ENCODE results near the gene MYL7. TPM values are rescaled to one million over a fixed set of nuclear protein-coding genes. Genes with fewer than 3 reads are reported as not detected.

The MYL7 gene
- total RNA-seq, 6 experiments from 2014 or later = 0.30 to 0.64 (median 0.49) TPM; not detected in 2

DNA sequence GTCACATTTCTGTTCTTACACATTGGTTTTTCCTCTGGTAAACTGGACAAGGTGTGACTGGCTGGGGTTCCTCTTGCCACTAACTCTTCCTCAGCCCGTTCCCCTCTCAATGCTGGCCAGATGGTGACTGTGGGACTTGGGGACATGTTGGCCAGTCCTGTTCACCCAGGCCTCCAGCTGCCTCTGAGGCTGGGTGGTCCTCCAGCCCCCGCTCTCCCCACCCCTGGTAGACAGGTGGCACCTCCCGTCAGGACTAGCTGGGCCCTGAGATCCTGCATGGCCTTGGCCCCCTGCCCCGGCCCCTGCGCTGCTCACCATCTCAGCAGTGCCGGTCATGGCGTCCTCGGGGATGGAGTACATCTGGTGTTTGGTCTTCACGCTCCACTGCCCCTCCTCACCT is 10.8 kb upstream of the MYL7 start:
- H3K27me3 Mint-ChIP-seq (ENCODE audit: insufficient read depth) = no peaks in the 10 kb centered on the region; the same call in none of the 2 replicates
- DNase-seq = no peak
- H3K36me3 Mint-ChIP-seq (ENCODE audit: low read depth) = no peaks in the 10 kb centered on the region
- H3K4me3 Mint-ChIP-seq = no peak overlapping the region
- H3K27ac Mint-ChIP-seq = no peak overlapping the region
- TF ChIP-seq CTCF (IDR thresholded peaks at IDR 0.05) = no peak
- H3K4me1 Mint-ChIP-seq (ENCODE audit: low read depth) = peaks cover 17% of the 10 kb centered on the region
- H3K9me3 Mint-ChIP-seq = no peaks in the 10 kb centered on the region

GRCh38 chr7:44150966-44151941 is 10.1 kb upstream of the MYL7 start:
- H3K4me3 Mint-ChIP-seq = no peak overlapping the region
- H3K36me3 Mint-ChIP-seq (ENCODE audit: low read depth) = no peaks in the 10 kb centered on the region
- no peak overlapping the region for H3K27ac Mint-ChIP-seq
- DNase-seq = no peak
- TF ChIP-seq CTCF (IDR thresholded peaks at IDR 0.05) = no peak
- no peaks in the 10 kb centered on the region for H3K9me3 Mint-ChIP-seq
- H3K4me1 Mint-ChIP-seq (ENCODE audit: low read depth) = peaks cover 17% of the 10 kb centered on the region
- H3K27me3 Mint-ChIP-seq (ENCODE audit: insufficient read depth) = no peaks in the 10 kb centered on the region; the same call in none of the 2 replicates

GRCh38 chr7:44150466-44150832 is 9.3 kb upstream of the MYL7 start:
- Mint-ChIP-seq H3K4me3 (no peak overlapping the region), H3K27ac (no peak overlapping the region), H3K27me3 (ENCODE audit: insufficient read depth) (no peaks in the 10 kb centered on the region; the same call in none of the 2 replicates), H3K4me1 (ENCODE audit: low read depth) (peaks cover 17% of the 10 kb centered on the region), H3K36me3 (ENCODE audit: low read depth) (no peaks in the 10 kb centered on the region), H3K9me3 (no peaks in the 10 kb centered on the region)
- DNase-seq = no peak
- TF ChIP-seq CTCF (IDR thresholded peaks at IDR 0.05) = no peak

DNA sequence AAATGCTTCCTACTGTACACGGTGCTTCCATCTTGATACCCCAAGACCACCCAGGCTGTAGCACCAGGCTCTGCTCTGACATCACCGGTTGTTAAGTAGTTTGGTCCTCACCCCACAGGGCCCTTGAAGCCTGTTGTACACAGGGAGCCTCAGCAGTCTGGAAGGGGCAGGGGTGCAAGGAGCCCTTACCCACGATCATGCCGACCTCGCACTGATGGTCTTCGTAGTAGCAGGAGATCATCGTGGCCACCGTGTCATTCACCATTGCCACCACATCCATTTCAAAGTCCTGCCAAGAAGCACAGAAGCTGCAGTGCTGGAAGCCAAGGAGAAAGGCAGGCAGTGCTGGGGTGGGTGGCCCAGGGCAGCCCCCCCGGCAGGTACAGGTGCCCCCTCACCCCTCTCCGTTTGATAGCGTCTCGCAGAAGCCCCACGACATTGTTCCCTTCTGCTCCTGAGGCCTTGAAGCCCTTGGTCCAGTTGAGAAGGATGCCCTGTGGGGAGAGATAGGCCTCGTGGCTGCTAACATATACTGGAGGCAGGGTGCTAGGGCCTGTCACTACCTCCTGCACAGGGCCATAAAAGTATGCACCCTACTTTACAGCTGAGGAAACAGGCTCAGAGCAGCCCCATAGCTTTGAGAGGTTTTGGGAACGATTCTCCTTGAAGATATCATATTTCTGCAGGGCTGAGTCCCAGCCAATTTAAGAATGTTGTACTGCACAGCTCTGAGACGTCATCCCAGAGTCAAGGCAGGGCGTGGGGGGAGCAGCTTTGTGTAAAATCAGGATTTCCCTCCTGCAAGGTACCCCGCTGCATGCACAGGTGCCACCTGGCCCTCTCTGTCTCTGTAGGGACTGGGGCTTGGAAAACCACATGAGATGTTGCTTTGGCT is 8.7 kb upstream of the MYL7 start:
- H3K4me3 Mint-ChIP-seq = no peak overlapping the region
- H3K27me3 Mint-ChIP-seq (ENCODE audit: insufficient read depth) = no peaks in the 10 kb centered on the region; the same call in none of the 2 replicates
- H3K9me3 Mint-ChIP-seq = no peaks in the 10 kb centered on the region
- no peak overlapping the region for H3K27ac Mint-ChIP-seq
- no peak for TF ChIP-seq CTCF (IDR thresholded peaks at IDR 0.05)
- peaks cover 15% of the 10 kb centered on the region for H3K4me1 Mint-ChIP-seq (ENCODE audit: low read depth)
- no peaks in the 10 kb centered on the region for H3K36me3 Mint-ChIP-seq (ENCODE audit: low read depth)
- no peak for DNase-seq

DNA sequence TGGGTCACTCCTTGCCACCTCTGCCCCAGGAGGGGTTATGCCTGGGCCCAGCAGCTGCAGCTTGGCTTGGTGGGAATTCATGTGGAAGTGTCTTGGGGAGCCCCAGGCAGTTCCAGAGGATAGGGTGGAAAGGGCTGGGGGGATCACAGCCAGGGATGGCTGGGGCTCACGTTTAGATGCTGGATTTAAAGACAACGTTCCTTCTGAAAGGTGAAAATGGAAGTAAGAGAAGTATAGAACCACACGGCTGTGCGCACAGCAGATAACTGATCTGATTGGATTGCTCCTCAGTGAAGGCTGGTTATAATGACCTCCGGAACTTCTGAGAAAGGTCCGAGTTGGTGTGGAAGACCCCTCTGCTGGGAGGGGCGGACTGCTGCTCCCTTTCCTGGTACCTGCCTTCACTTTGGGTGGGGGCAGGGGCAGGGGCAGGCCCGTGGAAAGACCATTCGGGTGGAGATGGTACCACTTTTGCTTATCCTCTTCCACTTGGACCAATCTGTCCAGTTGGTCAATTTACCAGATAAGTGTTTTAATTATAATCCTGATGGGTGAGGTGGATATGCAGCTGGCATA is 7.9 kb upstream of the MYL7 start:
- no peak overlapping the region for H3K27ac Mint-ChIP-seq
- no peaks in the 10 kb centered on the region for H3K36me3 Mint-ChIP-seq (ENCODE audit: low read depth)
- no peak for DNase-seq
- TF ChIP-seq CTCF (IDR thresholded peaks at IDR 0.05) = no peak
- no peak overlapping the region for H3K4me3 Mint-ChIP-seq
- H3K4me1 Mint-ChIP-seq (ENCODE audit: low read depth) = peaks cover 9% of the 10 kb centered on the region
- H3K27me3 Mint-ChIP-seq (ENCODE audit: insufficient read depth) = no peaks in the 10 kb centered on the region; the same call in none of the 2 replicates
- no peaks in the 10 kb centered on the region for H3K9me3 Mint-ChIP-seq

Data from HFFc6 (cell line).